Heart left ventricle (tissue), 13 donors: ENCODE results near the gene RPS15.

ENCODE experiments used
- CTCF ChIP-seq, 12 donors: fragments of 200-600 bp; sonication (generic) in 4 of 12; IDR thresholded peaks; one replicate each; pipeline versions ENCODE4 v1.5.0 to v1.8.0; 2018 to 2022; ENCODE audit warnings: antibody characterized with exemption in 12 of 12, mild to moderate bottlenecking in 5 of 12
- POLR2A ChIP-seq, 2 donors: fragments of 450-650 bp; IDR thresholded peaks; one replicate each; pipeline ENCODE4 v1.6.1; 2017; ENCODE audit warnings: antibody characterized with exemption in 2 of 2, mild to moderate bottlenecking in 2 of 2, moderate library complexity in 2 of 2
- donor health status: ischemic (EF 13 %, LVEDD 7.1; RV severe dilation, severe dysfunction).
- donor health status: DM: no; HTN: yes; CAD: no.
- donor health status: DM: no; HTN: no; CAD: no.
- donor health status: ischemic (EF 25% LVEDD 6.9; RV normal size, moderate dysfunction).
- donor health status: ischemic (EF 25% LVEDD 5.7; RV mildly dilated, moderate dysfunction).
- donor health status: ischemic (EF 35%, LVEDD 5.7; RV mildly dilated, moderate dysfunction).
- donor health status: nonischemic (EF 11% LVEDD 7.7; RV severe dilation, severe dysfunction).
- donor health status: DM: yes; HTN: yes; CAD: no.
- donor health status: PGD.
- donor health status: ischemic (EF 29% LVEDD 5.4; RV normal size, mild dysfunction).
- donor health status: nonischemic (EF 23%, LVEDD 6.1; RV moderate dilation, normal function).

DNA sequence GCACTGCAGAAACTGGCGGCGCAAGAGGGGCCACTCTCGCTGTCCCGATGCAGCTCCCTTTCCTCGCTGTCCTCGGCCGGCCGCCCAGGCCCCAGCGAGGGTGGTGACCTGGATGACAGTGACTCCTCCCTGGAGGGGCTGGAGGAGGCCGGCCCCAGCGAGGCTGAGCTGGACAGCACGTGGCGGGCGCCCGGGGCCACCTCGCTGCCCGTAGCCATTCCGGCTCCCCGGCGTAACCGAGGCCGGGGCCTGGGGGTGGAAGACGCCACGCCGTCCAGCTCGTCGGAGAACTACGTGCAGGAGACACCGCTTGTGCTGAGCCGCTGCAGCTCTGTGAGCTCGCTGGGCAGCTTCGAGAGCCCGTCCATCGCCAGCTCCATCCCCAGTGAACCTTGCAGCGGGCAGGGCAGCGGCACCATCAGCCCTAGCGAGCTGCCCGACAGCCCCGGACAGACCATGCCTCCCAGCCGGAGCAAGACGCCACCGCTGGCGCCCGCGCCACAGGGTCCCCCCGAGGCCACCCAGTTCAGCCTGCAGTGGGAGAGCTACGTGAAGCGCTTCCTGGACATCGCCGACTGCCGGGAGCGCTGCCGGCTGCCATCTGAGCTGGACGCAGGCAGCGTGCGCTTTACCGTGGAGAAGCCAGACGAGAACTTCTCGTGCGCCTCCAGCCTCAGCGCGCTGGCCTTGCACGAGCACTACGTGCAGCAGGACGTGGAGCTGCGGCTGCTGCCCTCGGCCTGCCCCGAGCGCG, 28.4 kb downstream of the RPS15 start:
- TF ChIP-seq CTCF (IDR thresholded peaks at IDR 0.05) (no peak), POLR2A (IDR thresholded peaks at IDR 0.05) (no peak)
